Brain pericyte (primary cell): ENCODE measurements around the gene EXOSC10.

Source experiments
- DNase-seq: peaks from one replicate; pipeline ENCODE4 v3.0.0-alpha.2; 2012; ENCODE audit warnings: low read depth, low spot score

The EXOSC10 gene

DNA sequence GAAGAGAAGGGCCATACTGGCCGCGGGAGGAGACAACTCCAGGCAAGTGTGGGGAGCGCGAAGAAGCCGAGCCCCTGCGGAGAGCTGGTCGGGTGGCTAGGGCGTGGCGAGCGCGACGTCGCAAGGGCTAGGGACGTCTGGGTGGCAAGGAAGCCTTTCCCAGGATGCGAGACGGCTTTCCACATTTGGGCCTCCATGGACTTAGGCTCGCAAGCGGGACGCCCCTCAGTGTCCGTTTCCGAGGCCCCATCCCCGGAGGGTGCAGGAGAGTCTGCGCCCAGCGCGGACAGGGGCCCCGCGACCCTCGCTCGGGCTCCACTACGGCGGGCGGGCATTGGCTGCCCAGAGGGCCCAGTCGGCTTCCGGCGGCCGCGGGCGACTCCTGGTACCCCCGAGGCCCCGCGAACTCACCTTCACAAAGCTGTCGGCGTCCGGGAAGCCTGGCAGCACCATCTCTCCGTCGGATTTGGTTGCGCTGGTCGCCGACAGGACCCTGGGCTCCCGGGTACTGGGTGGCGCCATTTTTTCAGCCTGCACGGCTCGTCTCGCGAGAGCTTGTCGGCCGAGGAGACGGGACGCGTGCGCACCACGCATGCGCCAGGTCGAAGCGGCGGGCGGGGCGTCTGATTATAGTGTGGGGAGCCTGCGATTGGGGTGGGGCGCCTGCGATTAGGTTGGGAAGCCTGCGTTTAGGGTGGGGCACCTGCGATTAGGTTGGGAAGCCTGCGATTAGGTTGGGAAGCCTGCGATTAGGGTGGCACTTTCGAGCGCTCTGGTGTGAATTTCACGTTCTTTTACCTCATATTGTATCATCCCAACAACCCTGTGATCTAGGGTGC lies at the start of gene EXOSC10:
EXOSC10 (minus strand) TSS at position 560 of the 839 bp plus-strand sequence; CDS start at position 522, 38 bp downstream.
- peak; percentile 52 for DNase-seq

DNA sequence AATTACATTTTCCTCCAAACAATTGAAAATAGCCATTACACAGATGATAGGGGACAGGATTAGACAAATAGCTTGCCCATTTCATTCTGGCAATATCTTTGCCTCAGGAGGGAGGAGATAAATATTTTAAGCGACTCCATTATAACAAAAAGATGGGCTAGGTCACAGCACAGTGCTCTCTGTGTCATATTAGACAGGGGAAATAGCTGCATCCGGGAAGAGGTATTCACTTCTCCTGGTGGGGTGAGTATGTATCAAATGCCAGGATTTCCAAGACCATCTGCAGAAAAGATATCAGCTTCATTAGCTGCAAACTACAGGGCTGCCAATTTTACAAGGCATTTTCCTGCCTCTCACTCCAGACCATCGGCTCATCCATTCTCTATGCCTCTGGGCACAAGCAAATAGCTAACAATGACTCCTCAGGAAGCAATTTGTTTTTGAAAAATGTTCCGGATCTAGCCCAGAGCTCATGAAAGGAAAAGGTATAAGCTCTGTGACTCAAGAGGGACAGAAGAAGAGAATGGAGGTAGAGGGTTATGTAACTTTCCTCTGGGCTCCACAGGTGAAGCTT lies 47.6 kb upstream of the EXOSC10 start:
- no peak for DNase-seq

DNA sequence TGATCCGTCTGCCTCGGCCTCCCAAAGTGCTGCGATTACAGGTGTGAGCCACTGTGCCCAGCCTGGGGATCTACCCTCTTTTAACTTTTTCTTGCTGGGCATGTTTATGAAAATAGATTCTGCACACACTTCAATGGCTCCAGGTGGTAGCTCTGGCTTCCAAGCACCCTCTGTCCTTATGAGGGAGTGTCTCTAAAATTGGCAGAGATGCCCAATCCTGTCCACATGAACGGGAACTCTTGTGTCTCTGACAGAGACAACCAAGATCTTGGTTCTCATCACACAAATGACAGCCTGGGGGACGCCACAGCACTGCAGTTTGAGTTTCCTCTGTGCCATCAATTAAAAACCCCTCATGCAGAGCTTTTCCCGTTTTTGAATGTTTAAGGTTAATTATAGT lies 46.1 kb upstream of the EXOSC10 start:
- DNase-seq = no peak

DNA sequence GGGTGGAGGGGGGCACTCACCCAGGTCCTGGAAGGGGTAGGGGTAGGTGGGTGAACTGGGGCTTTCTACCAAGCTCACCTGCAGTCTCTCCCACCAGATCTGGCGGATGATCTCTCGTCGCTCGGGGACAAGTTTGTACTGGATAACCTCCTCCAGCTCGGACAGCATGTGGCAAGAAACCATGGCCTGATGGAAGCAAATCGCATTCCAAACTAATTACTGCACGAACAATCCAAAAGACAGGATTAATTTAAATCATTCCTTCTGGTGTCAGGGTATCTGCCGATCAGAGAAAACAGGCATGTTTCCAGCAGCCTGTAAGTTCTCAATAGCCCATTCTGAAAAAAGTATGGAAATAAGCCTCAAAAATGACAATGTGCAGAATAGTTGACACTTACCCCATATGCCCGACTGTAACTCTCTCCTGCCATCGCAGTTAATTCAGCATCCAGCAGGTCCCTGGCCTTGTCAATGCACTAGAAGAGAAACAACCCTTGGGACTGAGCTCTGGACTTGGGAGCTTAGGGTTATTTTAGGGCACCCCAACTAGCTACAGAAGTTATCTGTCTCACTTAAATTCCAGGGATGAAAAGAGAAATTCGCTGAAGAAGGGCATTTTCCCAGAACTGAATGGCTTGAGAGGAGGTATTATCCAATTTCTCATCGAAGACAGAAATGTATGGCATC lies 45.0 kb upstream of the EXOSC10 start:
- DNase-seq = no peak

DNA sequence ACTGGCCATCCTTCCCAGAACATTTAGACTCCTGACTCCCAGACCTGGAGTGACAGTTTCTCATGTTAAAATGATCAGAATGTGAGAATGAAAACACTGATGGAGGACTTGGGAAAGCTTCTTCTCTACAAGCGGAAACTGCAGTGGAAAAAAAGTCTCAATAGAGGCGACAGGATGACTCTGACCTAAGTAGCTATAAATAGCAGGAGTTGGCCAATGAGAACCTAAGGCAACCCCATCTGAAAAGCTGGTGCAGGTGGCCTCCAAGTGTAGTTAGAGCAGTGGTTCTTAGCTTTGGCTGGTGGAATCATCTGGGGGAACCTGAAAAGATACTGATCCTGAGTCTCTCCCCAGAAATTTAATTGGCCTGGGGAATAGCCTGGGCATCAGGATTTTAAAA lies 44.2 kb upstream of the EXOSC10 start:
- no peak for DNase-seq

DNA sequence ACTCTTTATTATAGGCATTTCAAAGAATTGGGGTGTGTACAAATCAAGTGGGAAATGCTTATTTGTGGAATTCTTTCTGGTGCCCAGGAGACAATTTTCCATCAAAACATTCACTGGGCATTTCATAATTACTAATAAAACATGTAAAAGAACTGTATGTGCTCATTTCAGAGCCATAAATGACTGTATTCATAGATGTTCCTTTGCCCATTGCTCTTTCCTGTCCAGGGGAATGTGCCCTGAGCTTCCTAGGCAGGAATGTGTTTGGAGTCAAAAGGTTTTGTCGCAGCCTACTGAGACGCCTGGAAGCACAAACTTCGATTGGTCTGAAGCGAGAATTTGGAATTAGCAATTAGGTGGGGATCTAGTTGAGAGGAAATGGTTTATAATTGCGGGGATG lies 43.7 kb upstream of the EXOSC10 start:
- no peak for DNase-seq

DNA sequence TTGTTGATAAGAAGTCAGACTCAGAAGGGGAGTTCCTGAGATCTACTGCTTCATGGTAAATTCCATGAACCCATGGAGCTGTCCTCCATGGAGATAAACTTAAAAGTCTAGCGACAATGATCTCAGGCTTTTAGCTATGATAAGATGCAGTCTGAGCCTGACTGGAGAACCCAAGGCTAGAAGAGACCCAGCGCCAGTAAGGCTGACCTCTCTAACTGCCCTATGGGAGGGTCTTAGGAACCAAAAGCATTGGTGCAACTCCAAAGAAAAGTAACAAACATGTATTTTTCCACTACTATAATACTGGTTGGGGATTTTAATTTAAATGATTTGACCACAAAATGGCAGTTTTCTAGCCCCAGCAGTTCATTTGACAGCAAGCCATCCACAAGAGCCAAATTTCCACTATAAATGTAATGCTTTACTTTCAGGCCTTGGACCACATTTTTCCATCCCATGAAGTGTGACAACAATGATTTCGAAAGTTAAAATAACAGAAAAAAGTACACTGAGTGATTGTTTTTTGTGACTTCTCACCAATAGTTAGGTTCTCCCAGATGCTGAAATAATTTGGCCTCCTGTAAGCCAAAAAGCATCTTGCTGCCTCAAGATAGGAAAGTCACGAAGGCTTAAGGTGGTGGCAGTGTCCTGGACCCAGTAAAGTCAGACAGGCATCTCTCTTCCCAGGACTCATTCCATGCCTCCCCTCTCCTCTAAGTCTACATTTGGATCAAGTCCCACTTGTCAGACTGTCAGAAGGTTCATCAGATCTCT lies 43.1 kb upstream of the EXOSC10 start:
- DNase-seq = no peak

DNA sequence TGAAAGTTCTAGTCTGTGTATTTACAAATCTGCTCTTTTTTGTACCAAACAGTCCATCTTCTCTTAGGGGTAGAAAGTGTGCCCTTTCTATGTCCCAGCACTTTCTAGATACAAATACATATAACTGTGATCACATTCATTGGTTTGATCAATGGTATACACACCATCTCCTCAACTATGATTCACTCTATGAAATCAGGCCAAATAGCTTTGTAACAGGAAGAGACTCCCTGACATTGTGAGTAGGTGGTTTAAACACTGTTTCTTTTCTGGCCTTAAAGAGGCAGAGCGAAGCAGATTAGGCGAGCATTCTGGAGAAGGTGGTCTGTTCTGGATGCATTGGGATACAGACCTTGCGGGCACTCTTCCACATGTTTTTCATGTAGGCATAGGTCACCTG lies 39.3 kb upstream of the EXOSC10 start:
- no peak for DNase-seq

DNA sequence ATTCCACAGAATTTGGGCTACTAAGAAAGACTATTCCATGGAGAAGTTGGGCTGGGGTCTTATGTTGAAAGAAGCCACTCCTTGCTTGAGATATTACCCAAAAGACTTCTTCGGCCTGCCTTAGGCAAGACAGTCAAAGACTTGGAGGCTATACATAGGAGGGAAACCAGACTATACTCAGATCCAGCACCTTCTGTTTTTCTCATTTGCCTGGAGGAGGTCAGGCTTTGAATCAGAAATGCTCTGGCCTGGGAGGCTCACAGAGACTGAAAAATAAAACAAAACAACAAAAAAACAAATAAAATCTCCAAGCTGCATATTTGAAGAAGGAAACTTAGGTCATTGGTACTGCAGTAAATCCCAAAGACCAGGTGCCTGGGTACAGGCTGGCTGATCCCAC lies 38.4 kb upstream of the EXOSC10 start:
- DNase-seq = no peak

DNA sequence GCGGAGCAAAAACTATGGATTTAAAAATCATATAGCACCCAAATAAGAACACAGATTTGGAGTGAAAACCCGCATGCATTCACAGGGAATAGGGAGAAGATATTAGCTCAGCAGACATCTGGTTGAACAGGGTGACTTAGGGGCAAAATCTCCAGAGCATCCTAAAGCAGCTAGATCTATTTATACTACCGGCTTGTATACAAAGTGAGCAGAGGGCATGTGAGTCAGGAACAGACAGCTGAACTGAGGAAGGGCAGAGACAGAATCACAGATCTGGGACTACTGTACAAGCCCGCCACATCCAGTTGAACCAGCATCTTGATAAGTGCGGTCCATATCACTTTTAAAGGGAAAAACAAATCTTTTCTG lies 35.2 kb upstream of the EXOSC10 start:
- no peak for DNase-seq

DNA sequence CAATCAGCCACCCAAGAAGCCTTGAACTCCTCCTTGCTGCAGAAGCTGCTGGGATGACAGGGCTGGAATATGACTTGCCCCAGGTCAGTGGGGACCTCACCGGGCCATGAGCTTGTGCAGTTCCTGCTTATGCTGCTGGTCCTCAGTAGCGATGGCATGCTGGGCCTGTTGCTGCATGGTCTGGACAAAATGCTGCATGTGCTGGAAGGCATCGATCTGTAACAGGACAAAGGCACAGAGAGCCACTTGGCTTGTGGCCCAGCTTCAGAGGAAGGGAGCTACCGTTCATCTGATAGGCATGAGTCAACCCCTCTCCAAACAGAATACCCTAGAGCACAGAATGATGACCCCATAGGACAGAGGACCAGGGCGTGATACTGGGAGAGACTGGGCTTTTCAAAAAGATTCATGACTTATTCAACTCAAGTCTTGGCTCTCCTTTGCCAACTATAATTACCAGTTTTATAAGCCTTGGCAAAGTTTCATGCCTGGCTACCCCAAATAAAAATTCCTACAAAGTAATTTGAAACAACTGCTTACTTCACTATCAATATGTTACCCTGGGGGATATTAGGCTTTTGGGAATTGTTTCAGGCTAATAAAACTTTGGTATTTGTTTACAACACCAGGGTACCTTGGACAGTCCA lies 34.7 kb upstream of the EXOSC10 start:
- no peak for DNase-seq

DNA sequence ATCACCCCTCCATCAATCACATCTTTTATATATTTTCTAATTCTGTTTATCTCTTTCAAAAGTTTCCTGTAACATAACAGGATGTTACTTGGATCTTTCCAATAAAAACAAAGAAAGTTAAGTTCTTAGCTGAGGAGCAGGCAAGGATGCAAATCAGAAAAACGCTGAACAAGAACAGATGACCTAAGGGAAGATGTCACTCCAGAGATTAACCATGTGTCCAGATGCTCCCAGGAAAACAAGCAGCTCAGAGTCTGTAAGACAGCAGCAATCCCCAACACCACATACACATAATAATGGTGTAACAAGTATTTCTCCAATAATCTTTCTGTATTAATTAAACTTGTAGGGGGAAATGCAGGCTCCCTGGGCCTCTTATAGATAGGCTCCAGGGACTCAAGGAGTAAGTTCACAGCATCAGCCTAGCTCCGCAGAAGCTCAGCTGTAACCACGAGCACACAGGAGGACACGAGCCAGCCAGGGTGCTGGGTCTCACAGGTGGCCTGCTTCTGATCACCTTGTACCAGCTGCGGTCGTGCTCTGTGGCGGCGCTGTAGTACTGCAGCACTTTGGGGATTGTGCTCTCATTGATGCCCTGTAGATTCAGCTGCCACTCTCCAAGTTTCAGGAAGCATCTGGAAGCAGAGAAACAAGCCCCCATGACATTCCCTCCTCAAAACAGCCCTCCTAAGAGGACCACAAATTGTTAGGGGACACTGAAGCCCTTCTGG lies 33.1 kb upstream of the EXOSC10 start:
- DNase-seq = no peak

DNA sequence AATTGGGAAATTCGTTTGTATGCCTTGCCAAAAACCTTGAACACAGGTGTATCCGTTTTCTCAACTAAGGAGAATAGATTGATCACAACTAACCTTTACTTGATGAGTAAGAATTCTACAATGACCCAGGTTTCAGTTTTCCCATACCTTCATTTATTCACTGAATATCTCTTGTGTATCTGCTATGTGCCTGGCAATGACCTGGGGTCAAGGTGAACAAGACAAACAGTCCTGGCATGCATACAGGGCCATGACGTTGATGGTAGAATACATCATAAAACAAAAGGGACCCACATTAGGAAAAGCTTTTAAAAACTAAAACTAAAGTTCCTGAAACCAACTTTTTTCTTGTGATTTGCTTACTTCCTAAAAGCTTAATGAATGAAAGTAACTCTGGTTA lies 32.1 kb upstream of the EXOSC10 start:
- no peak for DNase-seq

DNA sequence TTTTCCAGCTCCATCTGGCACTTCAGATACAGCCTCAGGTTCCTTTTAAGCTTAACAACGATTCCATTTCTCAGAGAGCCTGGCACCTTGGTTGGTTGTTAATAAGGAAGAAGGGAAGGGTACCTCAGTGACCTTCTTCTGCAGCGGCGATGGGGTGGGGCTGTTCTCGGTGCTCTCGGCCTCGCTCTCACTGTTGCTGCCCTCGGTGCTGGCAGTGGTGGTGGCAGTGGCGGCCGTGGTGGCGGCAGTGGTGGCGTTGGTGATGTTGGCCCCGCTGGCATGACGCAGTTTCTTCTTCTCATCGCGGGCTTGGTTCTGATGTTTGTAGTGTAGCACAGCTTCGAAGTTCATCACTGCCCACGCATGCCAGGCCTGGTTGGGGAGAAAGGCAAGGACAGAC lies 30.7 kb upstream of the EXOSC10 start:
- no peak for DNase-seq

DNA sequence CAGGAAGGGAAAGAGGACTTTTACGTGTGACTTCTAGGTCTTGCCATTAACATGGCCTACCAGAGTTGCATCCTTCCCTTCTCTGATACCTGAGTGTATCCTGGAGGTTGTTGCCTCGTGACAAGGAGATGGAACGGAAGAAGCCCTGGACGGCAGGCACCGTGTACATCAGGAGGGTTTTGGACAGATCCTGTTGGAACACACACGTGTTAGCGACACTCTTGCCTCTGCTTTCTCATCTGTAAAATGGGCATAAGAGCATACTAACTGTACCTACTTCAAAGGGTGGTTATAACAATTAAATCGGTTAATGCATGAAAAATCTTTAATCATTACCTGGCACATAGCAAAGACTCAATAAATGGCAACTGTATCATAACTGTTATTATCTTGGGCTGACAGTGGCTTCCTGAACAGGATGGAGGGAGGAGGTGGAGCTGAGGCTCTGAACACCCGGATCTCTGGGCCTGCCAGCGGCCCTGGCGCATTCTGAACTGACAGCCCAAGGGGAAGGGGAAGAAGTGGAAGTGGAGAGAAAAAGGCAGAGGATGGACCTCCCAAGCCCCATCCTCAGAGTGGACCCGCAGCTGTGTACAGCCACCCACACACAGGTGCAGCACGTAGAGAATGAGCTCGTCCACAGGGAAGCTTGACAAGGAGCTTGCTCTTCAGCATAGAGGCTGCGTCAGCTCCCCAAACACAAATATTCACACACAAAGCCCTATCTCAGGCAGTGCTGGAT lies 30.2 kb upstream of the EXOSC10 start:
- DNase-seq = no peak

DNA sequence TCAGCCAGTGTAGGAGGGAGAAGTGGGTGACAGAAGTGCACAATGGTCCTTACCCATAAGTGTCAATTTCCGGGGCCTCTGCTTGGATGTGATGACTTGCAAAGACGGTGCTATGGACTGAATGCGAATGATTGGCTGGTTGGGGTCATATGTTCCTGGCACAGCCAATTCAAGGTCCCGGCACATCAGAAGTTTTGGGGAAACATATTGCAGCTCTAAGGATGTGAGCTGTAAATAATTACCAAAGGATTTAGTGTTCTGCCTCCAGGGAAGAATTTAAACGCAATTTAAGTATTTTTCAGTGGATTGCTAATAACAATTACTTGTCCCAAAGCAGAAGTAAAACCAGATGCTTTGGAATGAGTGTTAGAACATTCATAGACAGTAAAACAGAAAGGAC lies 26.9 kb upstream of the EXOSC10 start:
- DNase-seq = no peak

DNA sequence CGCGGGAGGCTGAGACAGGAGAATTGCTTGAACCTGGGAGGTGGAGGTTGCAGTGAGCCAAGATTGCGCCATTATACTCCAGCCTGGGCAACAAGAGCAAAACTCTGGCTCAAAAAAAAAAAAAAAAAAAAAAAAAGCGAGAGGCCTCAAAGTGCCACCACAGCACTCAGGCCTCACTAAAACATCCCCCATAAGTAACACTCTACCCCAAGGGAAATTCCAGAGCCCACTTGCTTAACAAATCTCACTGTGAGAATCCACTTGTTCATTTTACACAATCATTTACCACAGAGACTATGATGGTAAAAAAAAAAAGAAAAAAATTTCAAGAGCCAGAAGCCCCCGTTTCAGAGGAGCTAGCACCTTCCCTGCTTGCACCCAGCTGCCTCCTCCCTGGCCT lies 26.3 kb upstream of the EXOSC10 start:
- DNase-seq = no peak

DNA sequence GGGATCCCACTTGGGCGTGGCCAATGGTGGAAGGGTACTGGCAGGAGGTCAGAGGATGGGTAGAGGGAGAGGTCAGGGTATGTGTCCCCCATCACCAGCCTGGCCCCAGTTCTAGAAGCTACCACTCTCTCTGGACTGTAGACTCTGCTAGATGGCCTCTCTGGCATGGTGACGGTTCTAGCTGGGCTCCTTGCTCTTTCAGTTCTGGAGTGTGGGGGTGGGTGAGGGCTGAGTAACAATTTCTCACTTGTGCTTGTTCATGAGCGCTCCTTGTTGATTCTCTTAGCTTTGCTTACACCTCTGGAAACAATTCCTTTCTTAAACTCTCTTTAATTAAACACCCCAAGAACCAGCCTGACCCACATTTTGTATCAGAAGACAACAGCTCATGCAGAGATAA lies 25.3 kb upstream of the EXOSC10 start:
- DNase-seq = no peak

DNA sequence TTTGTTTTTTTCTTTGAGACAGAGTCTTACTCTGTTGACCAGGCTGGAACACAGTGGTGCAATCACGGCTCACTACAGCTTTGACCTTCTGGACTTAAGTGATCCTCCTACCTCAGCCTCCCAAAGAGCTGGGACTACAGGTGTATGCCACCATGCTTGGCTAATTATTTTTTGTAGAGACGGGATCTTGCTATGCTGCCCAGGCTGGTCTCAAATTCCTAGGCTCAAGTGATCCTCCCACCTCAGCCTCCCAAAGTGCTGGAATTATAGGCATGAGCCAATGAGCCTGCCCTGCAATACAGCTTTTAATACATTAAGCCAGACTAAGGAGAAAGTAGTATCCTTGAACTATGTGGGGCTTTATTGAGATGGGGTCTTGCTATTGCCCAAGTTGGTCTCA lies 16.6 kb upstream of the EXOSC10 start:
- no peak for DNase-seq

DNA sequence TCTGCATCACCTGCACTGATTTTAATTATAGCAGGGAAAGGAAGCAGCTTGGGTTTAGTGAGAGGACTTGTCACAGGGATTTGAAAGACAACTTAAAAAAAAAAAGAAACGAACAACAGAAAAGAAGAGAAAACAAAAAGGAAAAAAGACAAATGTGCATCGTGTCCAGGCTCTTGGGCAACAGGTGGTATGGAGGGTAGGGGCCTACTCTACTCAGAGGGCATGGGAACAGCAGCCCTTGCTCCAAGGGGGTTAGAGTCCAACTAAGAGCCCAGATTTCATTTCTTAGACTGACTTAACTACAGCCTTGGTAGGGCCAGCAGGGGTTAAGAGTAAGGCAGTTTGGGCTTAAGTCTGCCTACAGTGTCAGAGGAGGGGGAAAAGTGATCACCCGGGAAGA lies 15.3 kb upstream of the EXOSC10 start:
- no peak for DNase-seq
